BE2C (cell line): Measurements from ENCODE around the gene NDUFAF7.
"Not testable (repeated sequence)": the region's sequence is repeated elsewhere in the genome, so short reads cannot be mapped to it uniquely, and the experiment has no call there.

Source experiments
- DNase-seq: peaks from one replicate; pipeline ENCODE4 v3.0.0-alpha.2; 2020
- H3K27me3 ChIP-seq: fragments of 250-450 bp; sonication (Bioruptor Pico); 2 replicates; pipeline ENCODE4 v1.5.1; 2020; ENCODE audit warnings: mild to moderate bottlenecking
- H3K36me3 ChIP-seq: fragments of 250-450 bp; sonication (Bioruptor Pico); 2 replicates; pipeline ENCODE4 v1.5.1; 2020; ENCODE audit warnings: mild to moderate bottlenecking
- H3K4me1 ChIP-seq: fragments of 250-450 bp; sonication (Bioruptor Pico); 2 replicates; pipeline ENCODE4 v1.5.1; 2020
- H3K4me3 ChIP-seq: 2 replicates; pipeline ENCODE4 v1.5.1; 2011; ENCODE audit warnings: low read depth, low read length
- H3K9me3 ChIP-seq: fragments of 250-450 bp; sonication (Bioruptor Pico); 2 replicates; pipeline ENCODE4 v1.5.1; 2020
- CTCF ChIP-seq: IDR thresholded peaks from 2 replicates; pipeline ENCODE4 v1.5.1; 2012; ENCODE audit warnings: mild to moderate bottlenecking, low read depth, low read length

The NDUFAF7 gene

GRCh38 chr2:37284381-37284780, 52.9 kb downstream of the NDUFAF7 start:
- Histone ChIP-seq H3K36me3 (peaks cover 51% of the 10 kb centered on the region), H3K4me3 (no peak overlapping the region), H3K4me1 (0 out of 2 replicates have a peak, but pooled peaks cover 3% of the 10 kb centered on the region), H3K27me3 (no peaks in the 10 kb centered on the region), H3K9me3 (no peaks in the 10 kb centered on the region)
- TF ChIP-seq CTCF, result no peak
- no peak for DNase-seq

- peaks cover 35% of the 10 kb centered on the region for H3K36me3 ChIP-seq
- peak; percentile 65 for TF ChIP-seq CTCF
- no peaks in the 10 kb centered on the region for H3K27me3 ChIP-seq
- no peak overlapping the region for H3K4me3 ChIP-seq
- H3K4me1 ChIP-seq, result 0 out of 2 replicates have a peak, but pooled peaks cover 3% of the 10 kb centered on the region
- peak; percentile 40 for DNase-seq
- no peaks in the 10 kb centered on the region for H3K9me3 ChIP-seq
These were observed 56.5 kb downstream of the NDUFAF7 start for GRCh38 chr2:37287966-37288365.

GRCh38 chr2:37291680-37292079, 60.2 kb downstream of the NDUFAF7 start:
- Histone ChIP-seq H3K4me3 (no peak overlapping the region), H3K4me1 (0 out of 2 replicates have a peak, but pooled peaks cover 6% of the 10 kb centered on the region)

GRCh38 chr2:37294858-37295257, 63.4 kb downstream of the NDUFAF7 start:
- DNase-seq, H3K9me3 ChIP-seq, H3K4me3 ChIP-seq, H3K27me3 ChIP-seq, H3K4me1 ChIP-seq: not testable (repeated sequence)
- peaks cover 11% of the 10 kb centered on the region for H3K36me3 ChIP-seq

More at GRCh38 chr2:37291680-37292079, 60.2 kb downstream of the NDUFAF7 start:
- no peaks in the 10 kb centered on the region for H3K27me3 ChIP-seq
- no peak for DNase-seq
- no peaks in the 10 kb centered on the region for H3K9me3 ChIP-seq
- TF ChIP-seq CTCF, result no peak
- peaks cover 19% of the 10 kb centered on the region for H3K36me3 ChIP-seq

- Histone ChIP-seq H3K27me3 (no peaks in the 10 kb centered on the region), H3K9me3 (no peaks in the 10 kb centered on the region), H3K36me3 (peaks cover 14% of the 10 kb centered on the region), H3K4me3 (no peak overlapping the region), H3K4me1 (0 out of 2 replicates have a peak, but pooled peaks cover 3% of the 10 kb centered on the region)
- TF ChIP-seq CTCF, result no peak
- DNase-seq, result no peak
These were observed 64.1 kb downstream of the NDUFAF7 start for GRCh38 chr2:37295469-37296073.

- no peak for TF ChIP-seq CTCF
- DNase-seq, result no peak
- Histone ChIP-seq H3K27me3 (no peaks in the 10 kb centered on the region), H3K9me3 (no peaks in the 10 kb centered on the region; the same call in 1 of the 2 replicates), H3K36me3 (peaks cover 11% of the 10 kb centered on the region), H3K4me1 (peaks cover 10% of the 10 kb centered on the region), H3K4me3 (no peak overlapping the region)
These were observed 66.2 kb downstream of the NDUFAF7 start for GRCh38 chr2:37297632-37298031.
